HFF-Myc (cell line): ENCODE data around the gene GREB1.

Source experiments
- DNase-seq: peaks from one replicate; pipeline ENCODE4 v3.0.0-alpha.2; 2011; ENCODE audit warnings: low read depth; ENCODE audit errors: extremely low read depth
- H3K4me3 ChIP-seq: replicated peaks from 2 replicates; pipeline ENCODE4 v1.5.1; 2011; ENCODE audit warnings: low read depth, mild to moderate bottlenecking, control low read depth, low read length
- CTCF ChIP-seq: IDR thresholded peaks from 2 replicates; pipeline ENCODE4 v1.5.1; 2012; ENCODE audit warnings: mild to moderate bottlenecking, low read depth, low read length, control low read depth; ENCODE audit errors: missing control alignments

Gene GREB1

GRCh38 chr2:11661891-11662435 is 128.1 kb downstream of the GREB1 start:
- DNase-seq = no peak
- no peak overlapping the region for H3K4me3 ChIP-seq
- TF ChIP-seq CTCF = no peak

- no peak for TF ChIP-seq CTCF
- no peak for DNase-seq
- no peak overlapping the region for H3K4me3 ChIP-seq
These were observed 129.0 kb downstream of the GREB1 start for GRCh38 chr2:11662882-11663281.

- no peak for TF ChIP-seq CTCF
- DNase-seq = peak; percentile 46
- no peak overlapping the region for H3K4me3 ChIP-seq
These were observed 129.6 kb downstream of the GREB1 start for GRCh38 chr2:11663427-11663826.

- DNase-seq = no peak
- H3K4me3 ChIP-seq = no peak overlapping the region
- TF ChIP-seq CTCF = no peak
These were observed 131.2 kb downstream of the GREB1 start for GRCh38 chr2:11665028-11665427.

GRCh38 chr2:11665510-11666362 is 131.9 kb downstream of the GREB1 start:
- no peak for TF ChIP-seq CTCF
- no peak for DNase-seq
- H3K4me3 ChIP-seq = no peak overlapping the region

- TF ChIP-seq CTCF = no peak
- DNase-seq = no peak
- no peak overlapping the region for H3K4me3 ChIP-seq
These were observed 133.3 kb downstream of the GREB1 start for GRCh38 chr2:11667194-11667593.
